ENCODE results near the gene PLCL1.

The PLCL1 gene

GRCh38 chr2:197848602-197849001 lies 44.2 kb downstream of the PLCL1 start:
- no peak for DNase-seq (ENCODE audit: low read depth, low spot score)
- no peak overlapping the region for H3K4me3 ChIP-seq (ENCODE audit: low read length)

DNA sequence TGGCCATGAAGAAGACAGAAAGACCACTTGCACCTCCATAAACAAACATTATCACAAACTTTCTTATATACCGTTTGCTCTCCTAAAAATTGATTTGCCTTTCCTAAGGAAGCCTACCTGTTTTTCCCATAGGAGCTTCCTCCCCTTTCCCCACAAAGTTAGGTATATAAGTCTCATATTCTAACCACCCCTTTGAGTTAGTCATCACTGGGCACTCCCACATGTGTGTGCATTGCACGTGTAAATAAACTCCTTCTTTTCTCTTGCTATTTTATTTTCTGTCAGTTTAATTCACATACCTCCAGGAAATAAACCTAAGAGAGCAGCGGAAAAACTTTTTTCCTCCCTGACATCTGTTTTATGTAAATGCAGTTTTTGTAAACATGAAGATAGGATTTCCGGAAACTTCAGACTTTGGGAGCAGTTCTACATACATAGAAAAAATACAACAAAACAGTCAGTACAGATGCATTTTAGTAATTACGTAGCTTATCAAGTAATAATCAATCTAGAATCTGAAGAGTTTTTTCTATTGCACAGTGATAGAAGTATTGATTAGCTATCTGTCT lies 46.6 kb downstream of the PLCL1 start:
- DNase-seq (ENCODE audit: low read depth, low spot score) = no peak

GRCh38 chr2:197851451-197851850 lies 47.1 kb downstream of the PLCL1 start:
- H3K4me3 ChIP-seq (ENCODE audit: low read length) = no peak overlapping the region
- DNase-seq (ENCODE audit: low read depth, low spot score) = peak; percentile 51

More for the DNA sequence above, 46.6 kb downstream of the PLCL1 start:
- H3K4me3 ChIP-seq (ENCODE audit: low read length) = no peak overlapping the region

GRCh38 chr2:197852108-197852507 lies 47.7 kb downstream of the PLCL1 start:
- DNase-seq (ENCODE audit: low read depth, low spot score) = peak; percentile 76
- no peak overlapping the region for H3K4me3 ChIP-seq (ENCODE audit: low read length)

- no peak for DNase-seq (ENCODE audit: low read depth, low spot score)
- no peak overlapping the region for H3K4me3 ChIP-seq (ENCODE audit: low read length)
Measured at GRCh38 chr2:197853549-197853948, 49.2 kb downstream of the PLCL1 start.

- no peak overlapping the region for H3K4me3 ChIP-seq (ENCODE audit: low read length)
- DNase-seq (ENCODE audit: low read depth, low spot score) = no peak
Measured at GRCh38 chr2:197857476-197858107, 53.2 kb downstream of the PLCL1 start.

DNA sequence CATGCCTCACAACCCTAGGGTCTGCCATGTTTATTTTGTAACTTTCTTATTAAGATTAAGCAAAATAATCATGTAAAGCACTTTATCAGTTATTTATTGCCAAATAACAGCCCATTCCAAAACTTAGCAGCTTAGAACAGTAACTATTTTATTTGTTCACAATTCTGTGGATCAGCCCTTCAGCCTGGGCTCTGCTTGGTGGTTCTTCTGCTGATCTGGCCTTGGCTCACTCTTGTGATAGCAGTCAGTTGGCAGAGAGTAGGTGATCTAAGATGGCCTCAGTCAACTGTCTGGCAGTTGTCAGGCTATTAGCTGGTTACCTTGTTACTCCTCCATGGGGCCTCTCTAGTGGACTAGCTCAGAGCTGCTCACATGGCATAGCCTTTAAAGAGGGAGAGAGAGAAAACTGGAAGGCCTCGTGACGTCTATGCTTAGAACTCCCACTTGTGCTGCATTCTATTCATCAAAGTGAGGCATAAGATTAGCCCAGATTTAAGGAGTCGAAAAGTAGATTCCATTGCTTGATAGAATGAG lies 54.3 kb downstream of the PLCL1 start:
- no peak for DNase-seq (ENCODE audit: low read depth, low spot score)
- H3K4me3 ChIP-seq (ENCODE audit: low read length) = no peak overlapping the region

- H3K4me3 ChIP-seq (ENCODE audit: low read length) = no peak overlapping the region
- DNase-seq (ENCODE audit: low read depth, low spot score) = no peak
Measured at GRCh38 chr2:197862246-197862955, 58.0 kb downstream of the PLCL1 start.

DNA sequence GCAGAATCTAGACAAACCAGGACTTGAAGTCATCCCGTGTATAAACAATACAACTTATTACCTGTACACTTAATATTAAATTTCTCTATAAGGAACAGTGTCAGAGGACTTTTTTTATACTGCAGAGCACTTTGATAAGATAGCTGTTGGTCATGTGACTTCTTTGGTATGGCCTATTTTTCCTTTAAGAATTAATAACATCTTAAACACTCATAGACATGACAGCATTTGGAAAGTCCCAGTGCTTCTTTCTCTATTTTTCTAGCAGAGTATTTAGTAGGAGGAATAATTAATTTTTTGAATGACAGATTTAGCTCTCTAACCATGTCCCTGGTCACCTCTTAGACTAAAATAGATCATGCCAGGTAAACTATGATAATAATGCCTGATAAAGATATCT lies 59.4 kb downstream of the PLCL1 start:
- DNase-seq (ENCODE audit: low read depth, low spot score) = no peak
- H3K4me3 ChIP-seq (ENCODE audit: low read length) = no peak overlapping the region

DNA sequence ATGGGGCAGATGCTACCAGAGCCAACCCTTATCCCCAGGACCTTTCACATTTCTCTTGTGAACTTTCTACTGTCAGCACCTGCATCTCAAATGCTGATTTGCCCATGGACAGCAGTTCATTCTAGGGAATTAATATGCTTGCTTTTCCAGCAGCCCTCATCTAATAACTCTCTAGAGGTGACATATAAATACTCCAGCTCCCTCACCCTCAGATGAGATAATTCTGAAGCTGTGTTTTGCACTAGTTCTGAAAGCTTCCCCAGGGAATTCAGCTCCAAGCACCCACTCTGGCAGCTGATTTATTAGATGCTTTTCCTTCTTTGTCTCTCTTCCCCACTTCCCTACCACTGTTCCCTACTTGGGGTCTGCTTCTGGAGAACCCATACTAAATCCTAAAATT lies 62.1 kb downstream of the PLCL1 start:
- no peak overlapping the region for H3K4me3 ChIP-seq (ENCODE audit: low read length)
- no peak for DNase-seq (ENCODE audit: low read depth, low spot score)

DNA sequence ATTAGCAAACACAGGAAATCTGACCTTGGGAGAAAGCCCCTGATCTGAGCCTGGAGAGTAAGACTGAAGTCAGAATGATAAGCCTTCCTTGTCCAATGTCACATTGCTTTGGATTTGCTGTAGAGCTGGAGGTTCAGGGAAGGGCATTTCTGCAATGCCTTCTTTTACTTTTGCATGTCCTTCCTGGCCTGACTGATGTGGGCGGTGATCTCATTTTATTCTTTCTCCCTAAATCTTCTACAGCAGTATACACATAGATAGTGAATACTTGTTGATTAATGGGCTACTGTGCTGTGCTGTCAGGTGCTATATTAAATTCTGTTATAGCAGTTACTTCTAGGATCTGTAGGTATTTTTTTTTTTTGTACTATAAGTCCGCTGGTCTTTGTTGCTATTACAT lies 62.6 kb downstream of the PLCL1 start:
- no peak overlapping the region for H3K4me3 ChIP-seq (ENCODE audit: low read length)
- no peak for DNase-seq (ENCODE audit: low read depth, low spot score)

DNA sequence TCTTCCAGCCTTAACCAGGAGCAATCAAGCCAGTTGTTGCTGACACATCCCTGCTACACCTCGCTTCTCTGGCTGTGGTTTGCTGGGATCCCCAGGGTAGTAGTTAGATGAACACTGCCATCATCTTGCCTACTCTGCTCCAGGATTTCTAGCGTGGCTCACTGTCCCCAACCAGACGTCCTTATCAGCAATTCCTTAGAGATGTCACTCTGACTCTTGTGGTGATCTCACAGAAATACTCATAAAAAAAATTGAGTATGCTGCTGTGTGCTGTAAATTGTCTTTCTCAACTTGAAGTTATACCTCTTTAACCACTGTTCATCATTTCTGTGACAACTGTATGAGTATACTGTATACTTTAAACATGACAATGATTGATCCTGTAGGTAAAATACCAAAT lies 63.2 kb downstream of the PLCL1 start:
- DNase-seq (ENCODE audit: low read depth, low spot score) = no peak
- H3K4me3 ChIP-seq (ENCODE audit: low read length) = no peak overlapping the region

GRCh38 chr2:197868206-197868605 lies 63.8 kb downstream of the PLCL1 start:
- no peak overlapping the region for H3K4me3 ChIP-seq (ENCODE audit: low read length)
- DNase-seq (ENCODE audit: low read depth, low spot score) = no peak

DNA sequence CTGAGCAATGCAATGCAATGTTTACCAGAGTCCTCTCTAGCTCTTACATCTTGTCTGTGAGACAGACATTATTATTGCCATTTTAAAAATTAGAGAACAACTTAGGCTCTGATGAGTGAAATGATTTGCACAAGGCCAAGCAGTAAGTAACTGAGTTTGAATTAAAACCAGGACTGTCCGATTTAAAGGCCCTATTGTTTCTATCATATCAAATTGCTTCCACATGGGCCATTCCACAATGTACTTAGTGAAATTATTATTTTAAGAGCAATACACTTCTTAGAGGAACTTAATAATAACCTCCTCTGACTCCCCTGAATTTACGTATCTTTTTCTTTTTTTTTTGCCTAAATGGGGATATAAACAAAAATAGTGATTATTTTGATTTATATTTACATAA lies 64.6 kb downstream of the PLCL1 start:
- DNase-seq (ENCODE audit: low read depth, low spot score) = no peak
- H3K4me3 ChIP-seq (ENCODE audit: low read length) = peak overlapping the region; percentile 1; the same call in 1 of the 2 replicates

- peak; percentile 94 for DNase-seq (ENCODE audit: low read depth, low spot score)
Measured at GRCh38 chr2:197869501-197870111, 65.2 kb downstream of the PLCL1 start.

GRCh38 chr2:197870137-197870536 lies 65.7 kb downstream of the PLCL1 start:
- no peak overlapping the region for H3K4me3 ChIP-seq (ENCODE audit: low read length)

More at GRCh38 chr2:197869501-197870111, 65.2 kb downstream of the PLCL1 start:
- peak overlapping the region; percentile 1 for H3K4me3 ChIP-seq (ENCODE audit: low read length)

DNA sequence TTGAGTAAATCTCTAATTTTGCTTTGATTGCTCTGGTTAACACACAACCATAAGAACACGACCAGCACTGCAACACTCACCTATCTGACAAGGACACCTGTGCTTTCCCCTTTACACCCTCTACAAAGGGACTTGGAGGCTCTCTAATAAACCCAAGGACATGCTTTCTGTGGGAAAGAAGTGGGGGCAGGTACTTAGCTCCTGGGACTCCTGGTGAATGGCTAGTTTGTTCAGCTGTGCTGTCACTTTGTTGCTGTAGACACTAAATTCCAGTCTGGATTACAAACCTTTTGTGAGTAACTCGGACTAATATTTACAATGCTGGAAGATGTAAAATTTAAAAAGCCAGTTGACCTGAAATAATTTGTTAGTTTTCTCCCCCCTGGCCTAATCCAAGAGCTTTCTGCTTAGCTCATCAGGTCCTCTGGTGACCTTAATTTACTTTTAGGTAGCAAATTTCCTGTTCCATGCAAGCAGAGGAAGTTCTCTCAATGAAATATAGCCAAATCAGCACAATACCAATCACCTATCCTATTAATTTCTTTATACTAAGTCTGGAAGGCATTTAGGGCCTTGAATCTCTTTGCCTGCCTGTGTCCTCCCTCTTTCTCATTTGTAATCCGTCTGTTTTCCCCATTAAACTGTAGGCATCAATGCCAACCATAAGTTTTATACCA lies 67.5 kb downstream of the PLCL1 start:
- H3K4me3 ChIP-seq (ENCODE audit: low read length) = no peak overlapping the region
- no peak for DNase-seq (ENCODE audit: low read depth, low spot score)

More at GRCh38 chr2:197870137-197870536, 65.7 kb downstream of the PLCL1 start:
- no peak for DNase-seq (ENCODE audit: low read depth, low spot score)

- DNase-seq (ENCODE audit: low read depth, low spot score) = no peak
Measured at GRCh38 chr2:197873293-197873701, 68.9 kb downstream of the PLCL1 start.

GRCh38 chr2:197875763-197876162 lies 71.4 kb downstream of the PLCL1 start:
- H3K4me3 ChIP-seq (ENCODE audit: low read length) = no peak overlapping the region
- no peak for DNase-seq (ENCODE audit: low read depth, low spot score)

More at GRCh38 chr2:197873293-197873701, 68.9 kb downstream of the PLCL1 start:
- no peak overlapping the region for H3K4me3 ChIP-seq (ENCODE audit: low read length)
